Dedifferentiated amniotic fluid mesenchymal stem cell (primary cell): ENCODE results near the gene CHKA.

Source experiments
- DNase-seq: peaks from one replicate; pipeline ENCODE4 v3.0.0-alpha.2; 2016; ENCODE audit errors: extremely low spot score

The CHKA gene

DNA sequence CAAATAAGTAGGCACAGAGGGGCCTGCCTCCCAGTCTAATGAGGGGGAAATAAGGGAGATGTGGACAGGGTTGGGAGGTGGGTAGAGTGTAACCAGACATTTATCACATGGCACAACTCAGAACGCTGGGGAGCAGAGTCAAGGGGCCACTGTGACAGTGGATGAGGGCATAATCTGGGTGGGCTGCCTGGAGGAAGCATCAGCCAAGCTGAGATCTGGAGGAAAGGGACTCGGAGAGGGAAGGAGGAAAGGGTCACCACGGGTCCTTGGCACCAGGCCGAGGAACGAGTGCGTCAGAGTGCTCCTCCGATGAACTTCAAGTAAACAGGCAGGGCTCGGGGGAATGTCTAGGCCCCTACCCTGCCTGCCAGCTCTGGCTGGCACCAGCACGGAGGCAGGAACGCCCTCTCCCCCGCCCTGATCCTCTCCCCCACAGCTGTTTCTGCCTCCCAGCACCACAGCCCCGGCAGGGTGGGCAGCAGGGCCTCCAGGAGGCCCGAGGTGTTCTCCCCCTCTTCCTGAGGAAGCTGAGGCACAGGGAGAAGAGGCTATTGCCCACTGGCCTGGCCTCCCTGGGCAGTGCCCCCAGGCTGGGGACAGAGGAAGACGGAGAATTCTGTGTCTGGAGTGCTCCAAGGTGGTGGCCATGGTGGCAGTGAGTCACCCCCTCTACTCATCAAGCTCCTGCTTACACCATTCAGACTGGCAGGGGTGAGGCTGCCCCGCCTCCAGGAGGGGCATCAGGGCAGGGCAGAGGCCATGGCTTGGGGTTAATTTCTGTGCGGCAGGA lies 106.8 kb downstream of the CHKA start:
- DNase-seq = no peak

GRCh38 chr11:68013611-68014156 lies 107.5 kb downstream of the CHKA start:
- no peak for DNase-seq

DNA sequence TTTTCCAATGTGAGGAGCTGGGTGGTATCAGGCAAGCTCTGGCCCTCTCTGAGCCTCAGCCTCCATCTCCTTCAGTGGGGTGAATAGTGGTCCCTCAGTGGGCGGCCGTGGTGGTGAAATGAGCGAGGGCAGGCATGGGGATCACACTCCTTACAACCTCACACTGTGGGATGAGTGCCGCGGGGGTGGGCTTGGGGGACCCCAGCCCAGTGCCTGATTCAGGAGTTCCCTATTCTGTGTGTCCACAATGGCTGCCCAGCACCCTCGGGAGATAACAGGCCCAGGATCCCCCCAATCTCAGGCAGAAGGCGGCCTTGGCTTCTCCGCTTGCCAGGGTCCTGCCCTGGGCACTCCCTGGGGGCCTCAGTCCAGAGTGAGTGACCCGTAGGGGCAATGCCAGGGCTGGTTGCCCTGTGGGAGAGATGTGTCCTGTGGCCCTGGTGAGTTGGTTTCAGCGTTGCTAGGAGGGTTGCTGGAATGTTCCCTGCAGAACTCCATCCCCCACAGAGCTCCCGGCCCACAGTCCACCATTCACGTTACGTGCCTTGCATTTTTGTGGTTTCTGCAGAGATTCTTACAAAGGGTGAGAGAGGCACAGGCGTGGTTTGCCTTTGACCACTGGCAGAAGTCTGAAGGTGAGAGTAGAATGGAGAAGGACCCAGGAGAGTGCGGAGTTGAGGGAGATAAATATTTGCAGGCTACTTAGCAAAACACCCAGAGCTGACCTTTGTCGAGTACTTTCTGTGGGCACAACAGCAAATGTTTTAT lies 108.2 kb downstream of the CHKA start:
- peak; percentile 94 for DNase-seq

- no peak for DNase-seq
Measured at GRCh38 chr11:68012044-68012842, 108.9 kb downstream of the CHKA start.

GRCh38 chr11:68011051-68011943 lies 109.9 kb downstream of the CHKA start:
- DNase-seq = no peak

DNA sequence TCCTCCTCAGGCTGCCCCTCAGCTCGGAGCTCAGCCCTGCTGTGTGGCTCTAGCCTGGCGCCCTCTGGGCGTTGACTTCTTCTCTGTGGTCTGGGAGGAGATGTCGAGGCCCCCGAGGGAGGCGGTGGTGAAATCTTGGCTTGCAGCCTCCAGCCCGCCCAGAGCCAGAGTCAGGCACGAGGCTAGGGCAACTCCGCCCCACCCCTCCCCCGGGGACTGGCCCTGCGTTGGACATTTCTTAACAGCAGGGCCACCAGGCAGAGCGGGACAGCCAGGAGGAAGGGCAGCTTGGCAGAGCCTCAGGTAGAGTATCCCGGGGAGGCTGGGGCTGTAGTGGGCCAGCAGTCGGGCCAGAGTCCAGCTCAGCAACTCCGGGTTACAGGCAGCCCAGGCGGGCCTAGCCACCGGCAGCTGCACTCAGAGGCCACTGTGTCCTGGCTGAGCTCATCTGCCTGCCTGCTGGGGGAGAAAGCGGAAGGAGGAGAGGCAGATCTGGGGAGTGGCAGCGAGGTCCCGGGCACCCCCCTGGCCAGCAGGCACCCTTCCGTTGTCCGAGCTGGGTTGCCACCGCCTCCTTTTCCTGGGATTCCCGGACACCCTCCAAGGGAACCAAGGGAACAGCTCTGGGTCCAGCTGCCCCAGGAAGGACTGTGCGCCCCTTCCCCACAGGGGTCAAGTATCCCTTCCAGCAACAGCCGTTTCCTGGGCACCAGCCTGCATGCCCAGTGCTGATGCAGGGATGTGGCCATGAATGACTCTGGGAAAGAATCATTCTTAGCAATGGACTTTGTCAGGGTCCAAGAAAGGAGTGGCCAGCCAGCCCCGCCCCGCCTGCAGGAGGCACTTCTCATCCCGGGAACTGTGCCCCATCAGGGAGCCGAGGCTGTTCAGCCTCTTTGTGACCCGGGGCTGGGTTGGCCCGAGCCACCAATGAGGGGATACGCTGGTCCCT lies 110.8 kb downstream of the CHKA start, which contains the start of gene ALDH3B1:
Gene ALDH3B1 (plus strand): TSS at position 238 of the 952 bp plus-strand sequence. CDS start 4,971 bp downstream, outside the sequence.
- DNase-seq = peak; percentile 65

GRCh38 chr11:68009391-68010089 lies 111.6 kb downstream of the CHKA start:
- DNase-seq = no peak

- DNase-seq = no peak
Measured at GRCh38 chr11:68008381-68009337, 112.5 kb downstream of the CHKA start.

DNA sequence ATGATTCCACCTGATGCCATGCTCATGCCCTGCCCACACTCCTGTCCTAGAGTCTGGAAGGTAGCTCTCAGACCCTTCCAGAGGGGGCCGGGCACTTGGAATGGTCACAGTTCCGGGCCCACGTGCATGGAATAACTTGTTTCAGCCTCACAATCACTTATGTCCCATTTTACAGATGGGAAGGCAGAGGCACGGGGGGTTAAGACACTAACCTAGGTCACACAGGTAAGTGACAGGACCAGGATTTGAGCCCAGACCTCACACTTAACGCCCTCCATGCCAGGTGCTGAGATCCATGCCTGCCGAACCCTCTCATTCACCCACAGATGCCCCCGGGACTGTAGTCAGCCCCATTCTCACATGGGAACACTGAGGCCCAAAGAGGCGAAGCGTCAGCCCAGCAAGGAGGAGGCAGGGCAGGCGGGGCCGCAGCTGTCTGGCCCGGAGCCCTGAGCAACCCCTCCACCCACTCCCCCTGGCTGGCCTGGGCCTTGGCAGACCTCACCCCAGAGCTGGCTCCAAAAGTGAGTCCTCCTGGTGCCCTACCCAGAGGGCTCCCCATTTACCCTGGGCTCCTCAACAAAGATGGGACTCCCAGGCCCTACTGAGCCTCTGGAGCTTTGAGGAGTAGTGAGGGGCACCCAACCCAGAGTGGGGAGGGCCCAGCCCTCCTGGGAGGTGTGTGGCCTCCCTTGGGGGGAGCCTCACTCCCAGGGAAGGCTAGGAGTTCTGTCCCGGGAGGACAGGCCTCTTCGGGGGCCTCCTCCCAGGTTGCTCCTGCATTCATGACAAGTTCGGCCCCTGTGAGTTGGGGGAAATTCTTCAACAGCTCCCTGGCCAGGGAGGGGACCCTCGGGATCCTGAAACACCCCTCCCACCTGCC lies 113.4 kb downstream of the CHKA start:
- DNase-seq = no peak

DNA sequence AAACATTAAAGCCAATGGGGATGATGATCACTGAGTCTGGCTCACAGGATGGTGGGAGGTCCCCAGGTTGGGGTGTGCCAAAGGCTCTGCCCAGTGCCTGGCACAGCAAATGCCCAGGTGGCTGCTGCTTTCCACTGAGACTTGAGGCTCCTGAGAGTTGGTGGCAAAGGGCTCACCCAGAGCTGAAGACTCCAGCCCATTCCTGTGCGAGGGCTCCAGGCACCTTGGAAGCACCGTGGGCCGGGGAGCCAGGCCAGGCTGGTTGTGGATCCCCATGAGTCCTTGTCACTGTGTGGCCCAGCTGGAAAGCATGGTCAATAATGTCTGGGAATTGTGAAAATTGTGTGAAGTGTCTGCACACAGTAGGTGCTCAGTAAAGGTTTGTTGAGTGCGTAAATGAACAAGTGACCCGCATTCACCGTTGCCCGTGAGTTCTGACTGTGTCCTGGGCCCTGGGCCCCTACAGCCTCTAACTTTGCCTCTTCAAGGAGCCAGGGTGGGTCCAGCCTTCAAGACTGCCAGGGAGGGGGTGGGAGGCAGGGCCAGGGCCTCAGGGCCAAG lies 114.5 kb downstream of the CHKA start:
- no peak for DNase-seq

DNA sequence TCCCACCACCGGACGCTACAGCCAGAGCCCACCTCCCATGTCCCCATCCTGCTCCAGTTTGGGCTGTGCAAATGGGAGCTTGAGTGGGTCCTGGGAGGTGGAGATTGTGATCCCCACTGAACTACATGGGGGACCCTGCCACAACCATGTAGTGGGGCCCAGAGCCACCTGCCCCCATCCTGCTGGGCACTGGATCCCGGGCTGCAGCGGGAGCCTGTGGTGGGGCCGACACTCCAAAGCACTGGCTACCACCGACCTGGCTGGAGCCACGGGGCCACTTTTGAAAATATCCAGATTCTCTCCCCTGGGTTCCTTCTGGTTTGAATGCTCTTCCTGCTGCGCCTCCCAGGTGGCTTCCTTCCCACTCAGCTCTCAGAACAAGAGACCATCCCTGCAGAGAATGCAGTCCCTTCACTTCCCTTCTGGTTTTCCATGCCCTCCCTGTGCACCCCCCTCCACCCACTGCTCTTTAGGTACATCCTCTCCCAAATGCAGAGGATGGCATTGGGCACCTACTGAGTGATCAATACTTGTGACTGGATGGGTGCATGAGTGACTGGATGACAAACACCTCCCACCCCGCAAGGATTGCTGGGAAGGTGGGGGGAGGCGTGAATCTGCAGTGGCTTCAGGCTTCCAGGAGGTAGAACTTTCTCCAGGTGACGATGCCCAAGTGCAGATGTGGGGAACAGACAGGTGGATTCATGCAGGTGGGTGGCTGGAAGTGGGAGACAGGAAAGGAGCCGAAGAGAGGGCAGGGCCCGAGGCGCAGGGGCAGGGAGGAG lies 116.4 kb downstream of the CHKA start:
- no peak for DNase-seq

- DNase-seq = peak; percentile 31
Measured at GRCh38 chr11:68003846-68004550, 117.2 kb downstream of the CHKA start, which contains the start of gene UNC93B1. Gene UNC93B1 (minus strand): TSS chr11:68004097. CDS start chr11:68004043, 54 bp downstream.

DNA sequence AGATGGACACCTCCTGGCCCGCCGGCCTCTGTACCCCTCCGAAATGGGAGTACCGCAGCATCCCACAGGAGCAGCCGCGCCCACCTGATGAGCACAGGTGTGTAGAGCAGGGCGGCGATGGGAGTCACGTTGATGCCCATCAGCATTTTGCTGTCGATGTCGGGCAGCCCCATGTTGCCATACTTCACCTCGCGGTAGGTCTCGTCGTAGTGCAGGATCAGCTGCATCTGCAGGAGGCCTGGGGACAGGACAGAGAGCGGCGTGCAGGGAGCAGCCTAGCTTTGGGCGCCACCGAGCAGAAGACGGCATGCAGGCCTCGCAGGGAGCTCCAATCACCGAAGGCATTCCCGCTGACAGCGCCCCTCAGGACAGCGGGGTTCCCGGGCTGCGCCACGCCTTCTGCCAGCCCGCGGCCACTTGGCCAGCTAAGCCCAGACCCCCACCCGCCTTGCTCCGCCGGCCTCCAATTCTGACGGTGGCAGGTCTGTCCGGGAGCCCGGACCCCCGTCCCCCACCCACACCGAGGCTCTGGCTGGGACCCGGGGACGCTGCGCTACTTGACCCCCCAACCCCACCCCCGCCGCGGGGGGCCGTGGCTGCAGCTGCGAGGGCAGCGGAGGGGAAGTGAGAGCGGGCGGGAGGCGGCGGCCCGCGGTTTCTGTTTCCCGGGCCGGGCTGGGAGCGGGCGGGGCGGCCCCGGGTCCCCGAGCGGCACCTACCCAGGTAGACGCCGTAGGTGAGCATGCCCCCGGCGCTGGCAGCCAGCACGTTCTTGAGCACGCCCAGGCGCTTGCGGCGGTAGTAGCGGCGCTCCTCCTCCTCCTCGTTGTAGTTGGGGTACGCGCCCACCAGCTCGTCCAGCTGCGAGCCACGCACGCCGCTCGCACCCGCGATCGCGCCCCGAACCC lies 118.0 kb downstream of the CHKA start:
- DNase-seq = no peak
